ENCODE data around the gene SDSL. TPM values are rescaled to one million over a fixed set of nuclear protein-coding genes. Genes with fewer than 3 reads are reported as not detected.

The SDSL gene
- total and polyA plus RNA-seq, 2 experiments from 2014 or later: not detected

GRCh38 chr12:113439301-113439597 is 17.1 kb downstream of the SDSL start:
- no peak for TF ChIP-seq JUNB (IDR thresholded peaks at IDR 0.05; ENCODE audit: unreplicated experiment)
- no peak for TF ChIP-seq POLR2AphosphoS5 (IDR thresholded peaks at IDR 0.05; ENCODE audit: low read depth)
- TF ChIP-seq REST (IDR thresholded peaks at IDR 0.05; ENCODE audit: unreplicated experiment): no peak
- TF ChIP-seq NANOG (IDR thresholded peaks at IDR 0.05; ENCODE audit: borderline replicate concordance): no peak
- no peak for TF ChIP-seq ZNF114 (CRISPR knock-in tag; IDR thresholded peaks at IDR 0.05)
- TF ChIP-seq CREB1 (CRISPR knock-in tag; IDR thresholded peaks at IDR 0.05; ENCODE audit: low read depth): no peak
- no peak for TF ChIP-seq CTCF (conservative IDR thresholded peaks at IDR 0.05; ENCODE audit: low read depth in 2 of 2)
- no peak for TF ChIP-seq ZNF331 (CRISPR knock-in tag; IDR thresholded peaks at IDR 0.05; ENCODE audit: low read depth)
- 0 out of 3 replicates have a peak, but pooled peaks cover 3% of the 10 kb centered on the region for H3K4me1 Mint-ChIP-seq
- no peaks in the 10 kb centered on the region for H3K79me2 ChIP-seq (replicated peaks; ENCODE audit: insufficient read depth)

GRCh38 chr12:113439606-113440030 is 17.4 kb downstream of the SDSL start:
- H3K27ac ChIP-seq (ENCODE audit: low read depth): no peak overlapping the region
- H3K4me2 ChIP-seq: no peak overlapping the region
- Mint-ChIP-seq H3K36me3 (ENCODE audit: low read depth) (no peaks in the 10 kb centered on the region), H3K27me3 (ENCODE audit: insufficient read depth, low read depth, poor library complexity) (no peaks in the 10 kb centered on the region), H3K9me3 (no peaks in the 10 kb centered on the region), H3K27ac (no peak overlapping the region), H3K4me3 (no peak overlapping the region), H3K4me1 (0 out of 3 replicates have a peak, but pooled peaks cover 3% of the 10 kb centered on the region)
- TF ChIP-seq CTCF (conservative IDR thresholded peaks at IDR 0.05; ENCODE audit: low read depth in 2 of 2) (peak; percentile 78 to 97), ZNF114 (CRISPR knock-in tag; IDR thresholded peaks at IDR 0.05) (no peak), ZNF331 (CRISPR knock-in tag; IDR thresholded peaks at IDR 0.05; ENCODE audit: low read depth) (no peak)
- ATAC-seq: peak; percentile 97
- H3K9me2 ChIP-seq (ENCODE audit: insufficient read depth): no peaks in the 10 kb centered on the region
- no peaks in the 10 kb centered on the region for H3F3A ChIP-seq (replicated peaks; ENCODE audit: low read depth)
- H3K4me3 ChIP-seq: no peak overlapping the region
- H3K79me2 ChIP-seq (replicated peaks; ENCODE audit: insufficient read depth): no peaks in the 10 kb centered on the region
- no peaks in the 10 kb centered on the region for H3K27me3 ChIP-seq (ENCODE audit: insufficient read depth)
- H3K36me3 ChIP-seq (ENCODE audit: insufficient read depth): no peaks in the 10 kb centered on the region
- peak; percentile 95 for DNase-seq (ENCODE audit: low spot score)
- H4K20me1 ChIP-seq (replicated peaks; ENCODE audit: insufficient read depth): no peaks in the 10 kb centered on the region
- H2AFZ ChIP-seq: peak overlapping the region; percentile 86; the same call in 1 of the 2 replicates
- H3K4me1 ChIP-seq (ENCODE audit: insufficient read depth): no peaks in the 10 kb centered on the region

More at GRCh38 chr12:113439301-113439597, 17.1 kb downstream of the SDSL start:
- Mint-ChIP-seq H3K36me3 (ENCODE audit: low read depth) (no peaks in the 10 kb centered on the region), H3K4me3 (no peak overlapping the region), H3K9me3 (no peaks in the 10 kb centered on the region), H3K27ac (no peak overlapping the region), H3K27me3 (ENCODE audit: insufficient read depth, low read depth, poor library complexity) (no peaks in the 10 kb centered on the region)
- Histone ChIP-seq H3K4me1 (ENCODE audit: insufficient read depth) (no peaks in the 10 kb centered on the region), H3K36me3 (ENCODE audit: insufficient read depth) (no peaks in the 10 kb centered on the region), H3K4me3 (no peak overlapping the region), H3F3A (replicated peaks; ENCODE audit: low read depth) (no peaks in the 10 kb centered on the region), H3K27ac (ENCODE audit: low read depth) (no peak overlapping the region), H2AFZ (no peak overlapping the region), H3K27me3 (ENCODE audit: insufficient read depth) (no peaks in the 10 kb centered on the region), H3K9me2 (ENCODE audit: insufficient read depth) (no peaks in the 10 kb centered on the region), H3K4me2 (no peak overlapping the region), H4K20me1 (replicated peaks; ENCODE audit: insufficient read depth) (no peaks in the 10 kb centered on the region)
- no peak for ATAC-seq
- no peak for DNase-seq (ENCODE audit: low spot score)

All from GM23338 (cell line).